Parathyroid adenoma (tissue), 2 donors: ENCODE results near the gene USHBP1.

Experiments
- H2AFZ ChIP-seq: fragments of 300-600 bp; sonication (generic); one replicate; pipeline ENCODE4 v1.7.0; 2017; ENCODE audit warnings: antibody characterized with exemption, mild to moderate bottlenecking
- H3K27ac ChIP-seq: fragments of 300-600 bp; sonication (generic); one replicate; pipeline ENCODE4 v1.7.0; 2017
- H3K27me3 ChIP-seq: fragments of 300-600 bp; sonication (generic); one replicate; pipeline ENCODE4 v1.7.0; 2017; ENCODE audit warnings: low read length; ENCODE audit not compliant: control insufficient read depth, insufficient read depth
- H3K36me3 ChIP-seq: fragments of 300-600 bp; sonication (generic); one replicate; pipeline ENCODE4 v1.7.0; 2017; ENCODE audit warnings: low read length; ENCODE audit not compliant: control insufficient read depth, insufficient read depth
- H3K4me1 ChIP-seq: fragments of 300-600 bp; sonication (generic); one replicate; pipeline ENCODE4 v1.7.0; 2017; ENCODE audit warnings: control low read depth
- H3K4me2 ChIP-seq: fragments of 300-600 bp; sonication (generic); one replicate; pipeline ENCODE4 v1.7.0; 2017; ENCODE audit warnings: low read length
- H3K4me3 ChIP-seq: fragments of 300-600 bp; sonication (generic); one replicate; pipeline ENCODE4 v1.7.0; 2017; ENCODE audit warnings: low read depth, low read length
- H3K79me2 ChIP-seq: fragments of 300-600 bp; sonication (generic); one replicate; pipeline ENCODE4 v1.7.0; 2017; ENCODE audit warnings: control low read depth
- H3K9ac ChIP-seq: fragments of 300-600 bp; sonication (generic); one replicate; pipeline ENCODE4 v1.7.0; 2017; ENCODE audit warnings: mild to moderate bottlenecking
- H3K9me3 ChIP-seq: fragments of 300-600 bp; sonication (generic); one replicate; pipeline ENCODE4 v1.7.0; 2017; ENCODE audit warnings: low read length; ENCODE audit not compliant: control insufficient read depth
- CTCF ChIP-seq: fragments of 300-600 bp; sonication (generic); IDR thresholded peaks from one replicate; pipeline ENCODE4 v1.7.0; 2017; ENCODE audit warnings: antibody characterized with exemption, mild to moderate bottlenecking
- donor health status: primary hyperparathyroidism.

Gene USHBP1

GRCh38 chr19:17244618-17245534, 19.7 kb downstream of the USHBP1 start:
- Histone ChIP-seq H2AFZ (peak overlapping the region; percentile 67), H3K9ac (peak overlapping the region; percentile 93), H3K27me3 (no peaks in the 10 kb centered on the region), H3K4me3 (peak overlapping the region; percentile 90), H3K4me2 (peak overlapping the region; percentile 88), H3K4me1 (peaks cover 20% of the 10 kb centered on the region), H3K27ac (peak overlapping the region; percentile 87), H3K36me3 (no peaks in the 10 kb centered on the region), H3K79me2 (peaks cover 15% of the 10 kb centered on the region), H3K9me3 (no peaks in the 10 kb centered on the region)
- no peak for TF ChIP-seq CTCF

GRCh38 chr19:17243830-17244617, 20.5 kb downstream of the USHBP1 start:
- no peaks in the 10 kb centered on the region for H3K27me3 ChIP-seq
- peak overlapping the region; percentile 88 for H3K4me2 ChIP-seq
- H3K9me3 ChIP-seq = no peaks in the 10 kb centered on the region
- peaks cover 20% of the 10 kb centered on the region for H3K4me1 ChIP-seq
- H3K27ac ChIP-seq = peak overlapping the region; percentile 87
- H3K9ac ChIP-seq = peak overlapping the region; percentile 93
- TF ChIP-seq CTCF = no peak
- peak overlapping the region; percentile 67 for H2AFZ ChIP-seq
- H3K36me3 ChIP-seq = no peaks in the 10 kb centered on the region
- H3K4me3 ChIP-seq = peak overlapping the region; percentile 90
- H3K79me2 ChIP-seq = peaks cover 15% of the 10 kb centered on the region

GRCh38 chr19:17243211-17243829, 21.2 kb downstream of the USHBP1 start:
- Histone ChIP-seq H3K27me3 (no peaks in the 10 kb centered on the region), H3K4me1 (peaks cover 18% of the 10 kb centered on the region), H3K79me2 (peaks cover 15% of the 10 kb centered on the region), H3K27ac (peak overlapping the region; percentile 87), H3K9ac (no peak overlapping the region), H3K4me3 (peak overlapping the region; percentile 90), H2AFZ (no peak overlapping the region), H3K36me3 (no peaks in the 10 kb centered on the region), H3K9me3 (no peaks in the 10 kb centered on the region), H3K4me2 (peak overlapping the region; percentile 88)
- TF ChIP-seq CTCF = no peak

GRCh38 chr19:17242431-17243208, 21.9 kb downstream of the USHBP1 start:
- Histone ChIP-seq H2AFZ (no peak overlapping the region), H3K79me2 (peaks cover 15% of the 10 kb centered on the region), H3K4me2 (peak overlapping the region; percentile 88), H3K27ac (no peak overlapping the region), H3K9ac (no peak overlapping the region), H3K27me3 (no peaks in the 10 kb centered on the region), H3K36me3 (no peaks in the 10 kb centered on the region), H3K4me3 (no peak overlapping the region), H3K9me3 (no peaks in the 10 kb centered on the region), H3K4me1 (peaks cover 17% of the 10 kb centered on the region)
- TF ChIP-seq CTCF = no peak
